ENCODE data around the gene RAB15. TPM values are rescaled to one million over a fixed set of nuclear protein-coding genes. Genes with fewer than 3 reads are reported as not detected.

Gene RAB15
- total and polyA plus RNA-seq, 2 donors (not counting 3 experiments of a cell fraction or from before 2014, with no cell fraction given), result 24.9 to 33.3 TPM

- TF ChIP-seq EZH2 (IDR thresholded peaks at IDR 0.05; ENCODE audit: borderline replicate concordance, low read depth, low read length, severe bottlenecking) (no peak), FOS (IDR thresholded peaks at IDR 0.05; ENCODE audit: borderline replicate concordance, insufficient read depth, low read length) (no peak), CTCF (IDR thresholded peaks at IDR 0.05; ENCODE audit: extremely low read depth in 1 of 2, insufficient read depth in 1 of 2, low read depth in 1 of 2, low read length in 2 of 2) (no peak)
- no peaks in the 10 kb centered on the region for H3K36me3 ChIP-seq (ENCODE audit: control insufficient read depth in 2 of 2, extremely low read depth in 1 of 2, insufficient read depth in 2 of 2, low read length in 2 of 2)
- H3K9me1 ChIP-seq (replicated peaks; ENCODE audit: control insufficient read depth, extremely low read depth, insufficient read depth, low read length), result no peaks in the 10 kb centered on the region
- no peaks in the 10 kb centered on the region for H3K27me3 ChIP-seq (ENCODE audit: control insufficient read depth in 2 of 2, insufficient read depth in 2 of 2, low read length in 2 of 2)
- no peak overlapping the region for H3K4me3 ChIP-seq (replicated peaks in 1 of 3; ENCODE audit: insufficient read depth in 1 of 3, low read depth in 1 of 3, low read length in 3 of 3)
- BruUV-seq (replicated peaks), result no TSS peak
- no peak overlapping the region for H2AFZ ChIP-seq (ENCODE audit: low read depth, low read length)
- FAIRE-seq, result no peak
- H3K9ac ChIP-seq (replicated peaks; ENCODE audit: extremely low read depth, insufficient read depth, low read length), result no peak overlapping the region
- CTCF ChIA-PET, result interaction anchor here (1.7 to 7.3 kb wide), 2 partner anchors 28 kb away, joined by 6 to 109 read pairs; no protein-coding TSS in a partner anchor
- dilution Hi-C loops (cut with MboI; ENCODE audit: extremely low pct_ligation_motif_present, low sequenced_read_pairs) (no loop called here), intact Hi-C loops (cut with micrococcal nuclease) (no loop called here)
- H3K4me1 ChIP-seq (ENCODE audit: control insufficient read depth, extremely low read depth, insufficient read depth, low read length), result peaks cover 7% of the 10 kb centered on the region
- H3K9me3 ChIP-seq (replicated peaks; ENCODE audit: control insufficient read depth, insufficient read depth, low read length), result no peaks in the 10 kb centered on the region
- no peak overlapping the region for H3K4me2 ChIP-seq (ENCODE audit: insufficient read depth, low read length)
- peaks cover 4% of the 10 kb centered on the region for H3K79me2 ChIP-seq (ENCODE audit: control insufficient read depth, insufficient read depth, low read length)
- no peaks in the 10 kb centered on the region for H4K20me1 ChIP-seq (replicated peaks; ENCODE audit: control insufficient read depth, extremely low read depth, insufficient read depth, low read length)
- DNase-seq (ENCODE audit: low read depth, low spot score), result no peak
- no peak overlapping the region for H3K27ac ChIP-seq (ENCODE audit: insufficient read depth, low read depth, low read length)
- POLR2A ChIA-PET, result no interaction called here
These were observed 20.3 kb upstream of the RAB15 start for GRCh38 chr14:64992328-64992885.

- POLR2A ChIA-PET, result no interaction called here
- H3K9me3 ChIP-seq (replicated peaks; ENCODE audit: control insufficient read depth, insufficient read depth, low read length), result no peaks in the 10 kb centered on the region
- no peak overlapping the region for H2AFZ ChIP-seq (ENCODE audit: low read depth, low read length)
- H3K4me3 ChIP-seq (replicated peaks in 1 of 3; ENCODE audit: insufficient read depth in 1 of 3, low read depth in 1 of 3, low read length in 3 of 3), result no peak overlapping the region
- dilution Hi-C loops (cut with MboI; ENCODE audit: extremely low pct_ligation_motif_present, low sequenced_read_pairs) (no loop called here), intact Hi-C loops (cut with micrococcal nuclease) (no loop called here)
- peaks cover 12% of the 10 kb centered on the region for H3K4me1 ChIP-seq (ENCODE audit: control insufficient read depth, extremely low read depth, insufficient read depth, low read length)
- no peak for DNase-seq (ENCODE audit: low read depth, low spot score)
- CTCF ChIA-PET, result interaction anchor here (7.3 kb wide), 1 partner anchor 30 kb away, joined by 109 read pairs; no protein-coding TSS in a partner anchor
- H3K27me3 ChIP-seq (ENCODE audit: control insufficient read depth in 2 of 2, insufficient read depth in 2 of 2, low read length in 2 of 2), result no peaks in the 10 kb centered on the region
- TF ChIP-seq POLR2A (IDR thresholded peaks at IDR 0.05; ENCODE audit: low read depth, low read length), result no peak
- TF ChIP-seq FOS (IDR thresholded peaks at IDR 0.05; ENCODE audit: borderline replicate concordance, insufficient read depth, low read length), result no peak
- TF ChIP-seq EZH2 (IDR thresholded peaks at IDR 0.05; ENCODE audit: borderline replicate concordance, low read depth, low read length, severe bottlenecking), result no peak
- TF ChIP-seq MYC (IDR thresholded peaks at IDR 0.05; ENCODE audit: low read depth, low read length), result no peak
- TF ChIP-seq POLR2AphosphoS5 (IDR thresholded peaks at IDR 0.05; ENCODE audit: insufficient read depth, low read depth, low read length), result no peak
- no peak for TF ChIP-seq MAX (IDR thresholded peaks at IDR 0.05; ENCODE audit: insufficient read depth, insufficient read length)
- no peak for TF ChIP-seq CTCF (IDR thresholded peaks at IDR 0.05; ENCODE audit: extremely low read depth in 1 of 2, insufficient read depth in 1 of 2, low read depth in 1 of 2, low read length in 2 of 2)
- no peak for TF ChIP-seq JUN (IDR thresholded peaks at IDR 0.05; ENCODE audit: borderline replicate concordance, insufficient read depth, insufficient read length, low read depth)
- TF ChIP-seq GATA2 (IDR thresholded peaks at IDR 0.05; ENCODE audit: insufficient read depth, insufficient read length, low read depth, low read length), result no peak
- no peak overlapping the region for H3K9ac ChIP-seq (replicated peaks; ENCODE audit: extremely low read depth, insufficient read depth, low read length)
- H3K9me1 ChIP-seq (replicated peaks; ENCODE audit: control insufficient read depth, extremely low read depth, insufficient read depth, low read length), result no peaks in the 10 kb centered on the region
- FAIRE-seq, result no peak
- H3K36me3 ChIP-seq (ENCODE audit: control insufficient read depth in 2 of 2, extremely low read depth in 1 of 2, insufficient read depth in 2 of 2, low read length in 2 of 2), result no peaks in the 10 kb centered on the region
- no peak overlapping the region for H3K4me2 ChIP-seq (ENCODE audit: insufficient read depth, low read length)
- no peaks in the 10 kb centered on the region for H4K20me1 ChIP-seq (replicated peaks; ENCODE audit: control insufficient read depth, extremely low read depth, insufficient read depth, low read length)
- H3K79me2 ChIP-seq (ENCODE audit: control insufficient read depth, insufficient read depth, low read length), result peaks cover 4% of the 10 kb centered on the region
- BruUV-seq (replicated peaks), result no TSS peak
- no peak overlapping the region for H3K27ac ChIP-seq (ENCODE audit: insufficient read depth, low read depth, low read length)
These were observed 18.8 kb upstream of the RAB15 start for GRCh38 chr14:64990939-64991338.

All from endothelial cell of umbilical vein (primary cell).